ENCODE data around the gene ADAMTSL2.

DNA sequence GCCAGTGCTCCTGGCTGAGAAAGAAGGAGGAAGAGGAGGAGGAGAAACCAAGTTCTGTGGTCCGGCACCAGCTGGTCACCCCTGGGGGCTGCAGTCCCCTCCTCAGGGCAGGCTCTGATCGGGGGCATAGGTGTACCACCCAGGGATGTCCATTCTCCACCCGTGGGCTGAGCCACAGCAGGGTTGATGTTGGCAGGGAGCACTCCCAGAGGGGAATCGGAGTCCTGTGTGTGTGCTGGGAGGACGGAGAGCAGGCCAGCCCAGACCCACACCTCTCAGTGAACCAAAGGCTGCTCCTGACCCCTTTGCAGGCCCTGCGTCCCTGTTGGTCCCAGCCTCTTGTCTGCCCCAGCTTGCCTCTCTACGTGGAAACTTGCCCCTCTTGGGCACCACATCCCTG lies 4.6 kb upstream of the ADAMTSL2 start:
- TF ChIP-seq, protein P1, sequence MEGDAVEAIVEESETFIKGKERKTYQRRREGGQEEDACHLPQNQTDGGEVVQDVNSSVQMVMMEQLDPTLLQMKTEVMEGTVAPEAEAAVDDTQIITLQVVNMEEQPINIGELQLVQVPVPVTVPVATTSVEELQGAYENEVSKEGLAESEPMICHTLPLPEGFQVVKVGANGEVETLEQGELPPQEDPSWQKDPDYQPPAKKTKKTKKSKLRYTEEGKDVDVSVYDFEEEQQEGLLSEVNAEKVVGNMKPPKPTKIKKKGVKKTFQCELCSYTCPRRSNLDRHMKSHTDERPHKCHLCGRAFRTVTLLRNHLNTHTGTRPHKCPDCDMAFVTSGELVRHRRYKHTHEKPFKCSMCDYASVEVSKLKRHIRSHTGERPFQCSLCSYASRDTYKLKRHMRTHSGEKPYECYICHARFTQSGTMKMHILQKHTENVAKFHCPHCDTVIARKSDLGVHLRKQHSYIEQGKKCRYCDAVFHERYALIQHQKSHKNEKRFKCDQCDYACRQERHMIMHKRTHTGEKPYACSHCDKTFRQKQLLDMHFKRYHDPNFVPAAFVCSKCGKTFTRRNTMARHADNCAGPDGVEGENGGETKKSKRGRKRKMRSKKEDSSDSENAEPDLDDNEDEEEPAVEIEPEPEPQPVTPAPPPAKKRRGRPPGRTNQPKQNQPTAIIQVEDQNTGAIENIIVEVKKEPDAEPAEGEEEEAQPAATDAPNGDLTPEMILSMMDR (IDR thresholded peaks at IDR 0.05) = no peak
- TF ChIP-seq POLR2A (IDR thresholded peaks at IDR 0.05) = no peak
